GM12878 (cell line): ENCODE data around the gene PSMC6. TPM values are rescaled to one million over a fixed set of nuclear protein-coding genes. Genes with fewer than 3 reads are reported as not detected.
"Not testable (repeated sequence)": the region's sequence is repeated elsewhere in the genome, so short reads cannot be mapped to it uniquely, and the experiment has no call there.

Source experiments
- ATAC-seq: fragments of 200-7000 bp; cut with Tn5 transposase; 3 replicates; pipeline ENCODE4 v1.9.1; 2020; ENCODE audit warnings: mild to moderate bottlenecking, moderate library complexity
- BruUV-seq: library from RNA; stranded (reverse); fragments of 400-500 nt; replicated peaks from 2 replicates; lab custom pipeline; 2021; lab: Mats Ljungman, UMichigan
- CTCF ChIA-PET: fragments of 300-600 bp; sonication (Branson Sonifier 250); formaldehyde crosslinking; extraction: SDS; loops from one replicate; lab custom pipeline; 2021; ENCODE audit warnings: inconsistent platforms; lab: Yijun Ruan, JAX
- POLR2A ChIA-PET: fragments of 350-600 bp; formaldehyde crosslinking; extraction: SDS; loops from one replicate; lab custom pipeline; 2021; ENCODE audit warnings: inconsistent platforms; lab: Charles Lee
- RAD21 ChIA-PET: fragments of 300-600 bp; sonication (Branson Sonifier 250); formaldehyde crosslinking; loops from one replicate; lab custom pipeline; 2023; ENCODE audit warnings: antibody characterized with exemption; ENCODE audit not compliant: unreplicated experiment; lab: Charles Lee
- SMC1A ChIA-PET: fragments of 300-600 bp; sonication (Branson Sonifier 250); formaldehyde crosslinking; loops from one replicate; lab custom pipeline; 2023; ENCODE audit not compliant: unreplicated experiment, uncharacterized antibody; lab: Charles Lee
- DNase-seq: peaks from one replicate; pipeline ENCODE4 v3.0.0-alpha.2; 2011; ENCODE audit warnings: low read depth, low spot score
- FAIRE-seq: peaks from 3 replicates; lab custom pipeline; 2011; peaks lifted over from hg19 to GRCh38; lab: Jason Lieb, UNC
- H2AFZ ChIP-seq: 2 replicates; pipeline ENCODE4 v1.6.0; 2011; ENCODE audit warnings: low read depth, low read length, control low read depth; ENCODE audit not compliant: control insufficient read depth
- H3K27ac ChIP-seq: 2 replicates; pipeline ENCODE4 v1.5.1; 2011; ENCODE audit warnings: control low read depth; ENCODE audit not compliant: control insufficient read depth, insufficient read depth
- H3K27me3 ChIP-seq, 2 experiments: replicated peaks in 1 of 2; 2 replicates each; pipeline versions ENCODE4 v1.6.0 to v1.6.1; 2011; ENCODE audit warnings: low read length in 1 of 2; ENCODE audit not compliant: control insufficient read depth in 2 of 2, insufficient read depth in 2 of 2
- H3K36me3 ChIP-seq, 2 experiments: 2 replicates each; pipeline ENCODE4 v1.5.1; 2011; ENCODE audit warnings: low read length in 1 of 2; ENCODE audit not compliant: control insufficient read depth in 2 of 2, insufficient read depth in 2 of 2
- H3K4me1 ChIP-seq: 2 replicates; pipeline ENCODE4 v1.6.1; 2011; ENCODE audit warnings: mild to moderate bottlenecking, low read length, moderate library complexity, mixed read lengths; ENCODE audit not compliant: control insufficient read depth, insufficient read depth
- H3K4me2 ChIP-seq: 2 replicates; pipeline ENCODE4 v1.6.0; 2011; ENCODE audit warnings: control low read depth; ENCODE audit not compliant: control insufficient read depth, insufficient read depth
- H3K4me3 ChIP-seq: fragments of 200-600 bp; sonication (generic); 2 replicates; pipeline ENCODE4 v1.5.1; 2016
- H3K79me2 ChIP-seq: 2 replicates; pipeline ENCODE4 v1.6.0; 2011; ENCODE audit warnings: low read length; ENCODE audit not compliant: control insufficient read depth, insufficient read depth
- H3K9ac ChIP-seq: 2 replicates; pipeline ENCODE4 v1.8.0; 2011; ENCODE audit warnings: low read length, control low read depth, mixed read lengths; ENCODE audit not compliant: control insufficient read depth, insufficient read depth
- H3K9me3 ChIP-seq: replicated peaks from 3 replicates; pipeline ENCODE4 v1.5.1; 2011; ENCODE audit warnings: mild to moderate bottlenecking, low read length; ENCODE audit not compliant: control insufficient read depth, insufficient read depth
- H4K20me1 ChIP-seq: 2 replicates; pipeline ENCODE4 v1.6.0; 2011; ENCODE audit not compliant: control insufficient read depth, insufficient read depth
- EED ChIP-seq: sonication (generic); IDR thresholded peaks from 2 replicates; pipeline ENCODE4 v1.6.1; 2016; ENCODE audit warnings: antibody characterized with exemption, low read depth
- IRF4 ChIP-seq: IDR thresholded peaks from 2 replicates; pipeline ENCODE4 v1.6.1; 2011; ENCODE audit warnings: low read depth, low read length
- MEF2A ChIP-seq: IDR thresholded peaks from 2 replicates; pipeline ENCODE4 v1.6.1; 2011; ENCODE audit warnings: low read depth, mild to moderate bottlenecking, low read length, moderate library complexity; ENCODE audit not compliant: insufficient read depth
- NBN ChIP-seq: fragments of 450-650 bp; IDR thresholded peaks from 2 replicates; pipeline ENCODE4 v1.6.1; 2016
- NR2C2 ChIP-seq: IDR thresholded peaks from 2 replicates; pipeline ENCODE4 v1.6.1; 2011; ENCODE audit warnings: borderline replicate concordance, low read depth; ENCODE audit not compliant: control insufficient read depth, insufficient read length
- STAT1 ChIP-seq: fragments of 450-650 bp; conservative IDR thresholded peaks from 2 replicates; pipeline ENCODE4 v1.6.1; 2014; ENCODE audit warnings: antibody characterized with exemption, mild to moderate bottlenecking
- WRNIP1 ChIP-seq: IDR thresholded peaks from 2 replicates; pipeline ENCODE4 v1.6.1; 2011; ENCODE audit warnings: low read depth, low read length, improper control_type of control experiment, borderline replicate concordance
- ZNF207 ChIP-seq: fragments of 450-650 bp; IDR thresholded peaks from 2 replicates; pipeline ENCODE4 v1.6.1; 2014; ENCODE audit warnings: antibody characterized with exemption, mild to moderate bottlenecking, borderline replicate concordance
- WGBS: methylation state at CpG from one replicate; pipeline ENCODE4 v1.1.6; 2016; ENCODE audit warnings: low lambda C conversion rate; ENCODE audit not compliant: insufficient replicate concordance, insufficient coverage; ENCODE audit errors: missing lambda C conversion rate; 5-methylcytosine and 5-hydroxymethylcytosine counted together
- in situ Hi-C: fragments of 300-500 bp; cut with MboI; formaldehyde crosslinking; loops from 9 replicates; pipeline ENCODE4 v1.14.3; 2018; ENCODE audit warnings: mixed read lengths
- intact Hi-C: fragments of 100-400 bp; cut with micrococcal nuclease; formaldehyde crosslinking; loops from one replicate; pipeline ENCODE4 v1.14.2; 2022; ENCODE audit not compliant: unreplicated experiment
- polyA plus RNA-seq, 11 experiments: library from polyadenylated mRNA; depleted of rRNA in 4 of 11; unstranded in 6 of 11; stranded (reverse) in 5 of 11; fragments of >200 nt; fragmentation: Nextera tagmentation in 4 of 11; fragmentation: Illumina TruSeq in 1 of 11; extraction: Ambion mirVana in 4 of 11; extraction: Trizol in 1 of 11; gene quantifications; 1 replicate in 1 of 11; 2 replicates in 10 of 11; pipeline versions ENCODE4 v1.2.1 to v1.2.3, GENCODE V29; 2011 to 2016; ENCODE audit warnings: inconsistent platforms in 2 of 11, missing spikeins in 2 of 11, low read depth in 1 of 11
- total RNA-seq, 4 experiments: library from RNA; depleted of rRNA in 3 of 4; stranded (reverse); fragments of >200 nt in 3 of 4; fragmentation: Illumina TruSeq in 1 of 4; extraction: Trizol in 1 of 4; gene quantifications; 2 replicates each; pipeline versions ENCODE4 v1.2.1 to v1.2.3, GENCODE V29; 2013 to 2021
- TF ChIP-seq, protein P1 (sequence below): IDR thresholded peaks from 2 replicates; pipeline ENCODE4 v1.6.1; 2012; ENCODE audit warnings: low read depth, low read length, improper control_type of control experiment

The PSMC6 gene
- total and polyA plus RNA-seq, 10 of the 15 experiments (the other 5 are each of a cell fraction or from before 2014, with no cell fraction given) = 71.4 to 192 (median 153) TPM

DNA sequence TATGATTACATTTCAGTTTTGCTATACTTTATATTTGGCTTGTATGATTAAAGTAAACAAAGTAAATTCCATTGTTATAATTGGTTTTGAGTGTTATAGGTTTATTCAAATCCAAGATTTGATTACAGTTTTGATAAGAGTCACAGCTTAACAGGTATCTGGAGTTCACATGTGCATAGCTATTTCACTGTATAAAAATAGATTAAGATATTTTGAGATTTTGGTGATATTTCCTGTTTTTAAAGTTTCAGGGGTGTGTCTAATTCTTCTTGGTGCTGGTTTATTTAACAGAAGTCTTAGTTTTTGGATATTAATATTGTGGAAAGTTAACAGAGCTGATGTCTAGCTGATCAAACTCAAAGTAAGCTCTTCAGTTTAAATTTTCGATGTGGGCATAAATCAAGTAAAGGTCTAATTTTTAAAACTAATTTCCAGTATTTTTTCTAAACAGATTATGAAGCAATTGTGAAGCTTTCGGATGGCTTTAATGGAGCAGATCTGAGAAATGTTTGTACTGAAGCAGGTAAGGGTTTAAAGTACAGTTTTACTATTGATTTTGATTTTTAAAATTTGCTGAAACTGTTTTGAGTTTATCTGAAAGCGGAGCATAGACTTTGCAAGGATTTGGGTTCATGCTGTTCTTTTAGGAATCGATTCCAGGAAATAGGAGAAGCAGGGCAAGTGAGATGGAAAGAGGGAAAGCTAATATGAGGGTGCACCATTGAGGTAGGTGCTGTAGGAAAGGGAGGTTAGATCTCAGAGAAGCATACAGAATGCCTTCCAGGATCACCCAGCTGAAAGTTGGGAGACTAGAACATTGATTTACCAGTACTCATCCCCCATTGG, 16.7 kb downstream of the PSMC6 start:
- Histone ChIP-seq H3K4me3 (no peak overlapping the region), H4K20me1 (no peaks in the 10 kb centered on the region), H3K9ac (no peak overlapping the region), H3K4me2 (peak overlapping the region; percentile 49), H2AFZ (no peak overlapping the region), H3K27ac (no peak overlapping the region), H3K4me1 (peaks cover 14% of the 10 kb centered on the region), H3K36me3 (peaks cover 11 to 14% of the 10 kb centered on the region in 2 experiments), H3K27me3 (no peaks in the 10 kb centered on the region), H3K9me3 (no peaks in the 10 kb centered on the region), H3K79me2 (no peaks in the 10 kb centered on the region)
- 0 out of 2 replicates have a peak, but pooled peaks have one; percentile 14 for TF ChIP-seq MEF2A
- TF ChIP-seq NR2C2 = no peak
- TF ChIP-seq, protein P1, sequence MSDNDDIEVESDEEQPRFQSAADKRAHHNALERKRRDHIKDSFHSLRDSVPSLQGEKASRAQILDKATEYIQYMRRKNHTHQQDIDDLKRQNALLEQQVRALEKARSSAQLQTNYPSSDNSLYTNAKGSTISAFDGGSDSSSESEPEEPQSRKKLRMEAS = no peak
- no peak for TF ChIP-seq ZNF207
- SMC1A ChIA-PET = interaction anchor here (0.6 to 3.3 kb wide), 9 partner anchors 9 to 170 kb away, joined by 3 to 13 read pairs (median 4); no protein-coding TSS in a partner anchor
- POLR2A ChIA-PET = interaction anchor here (0.5 to 1.5 kb wide), 6 partner anchors 11 to 1756 kb away, joined by 3 to 4 read pairs (median 4); no protein-coding TSS in a partner anchor
- FAIRE-seq = no peak
- no peak for DNase-seq
- RAD21 ChIA-PET = interaction anchor here (0.7 to 1.2 kb wide), 3 partner anchors 14 to 37 kb away, joined by 3 read pairs; partner anchors contain the start of gene PSMC6
- in situ Hi-C loops (no loop called here), intact Hi-C loops (no loop called here)
- 80% methylated on average over 4 of the region's 4 CpGs for WGBS
- ATAC-seq = no peak
- no TSS peak for BruUV-seq
- CTCF ChIA-PET = interaction anchor here (0.5 to 2.0 kb wide), 7 partner anchors 12 to 904 kb away, joined by 3 to 8 read pairs (median 3); no protein-coding TSS in a partner anchor

DNA sequence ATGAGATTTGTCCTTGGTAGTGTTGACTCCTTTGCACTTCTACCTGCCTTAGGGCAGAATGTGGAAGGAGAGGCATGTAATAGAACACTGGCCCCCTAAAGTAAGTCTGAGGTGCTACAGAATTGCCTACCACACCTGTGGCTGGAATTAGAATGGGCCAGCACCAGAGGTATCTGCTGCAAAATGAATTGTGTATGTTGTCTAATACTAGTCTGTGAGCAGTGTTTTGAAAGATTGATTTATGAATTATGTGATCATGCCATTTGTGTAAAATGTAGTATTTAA, 17.3 kb downstream of the PSMC6 start:
- Histone ChIP-seq H3K9ac (no peak overlapping the region), H3K4me2 (no peak overlapping the region), H3K4me1 (peaks cover 14% of the 10 kb centered on the region), H3K27me3 (no peaks in the 10 kb centered on the region), H3K9me3 (no peaks in the 10 kb centered on the region), H4K20me1 (no peaks in the 10 kb centered on the region), H3K36me3 (peaks cover 11 to 12% of the 10 kb centered on the region in 2 experiments), H3K27ac (no peak overlapping the region), H3K79me2 (no peaks in the 10 kb centered on the region), H3K4me3 (no peak overlapping the region), H2AFZ (no peak overlapping the region)
- SMC1A ChIA-PET = interaction anchor here (0.6 to 3.3 kb wide), 6 partner anchors 13 to 110 kb away, joined by 3 to 13 read pairs (median 4); no protein-coding TSS in a partner anchor
- FAIRE-seq (no peak), ATAC-seq (peak; percentile 51), DNase-seq (no peak)
- CTCF ChIA-PET = interaction anchor here (2.0 kb wide), 1 partner anchor 11 kb away, joined by 8 read pairs; no protein-coding TSS in a partner anchor
- RAD21 ChIA-PET = interaction anchor here (1.2 kb wide), 1 partner anchor 17 kb away, joined by 3 read pairs; the partner anchor contains the start of gene PSMC6
- in situ Hi-C loops (no loop called here), intact Hi-C loops (no loop called here)
- POLR2A ChIA-PET = interaction anchor here (0.5 to 1.5 kb wide), 2 partner anchors 13 to 1757 kb away, joined by 4 read pairs; no protein-coding TSS in a partner anchor
- no TSS peak for BruUV-seq
- TF ChIP-seq NBN = no peak
- no peak for TF ChIP-seq EED
- no peak for TF ChIP-seq WRNIP1
- no peak for TF ChIP-seq IRF4
- no peak for TF ChIP-seq STAT1

DNA sequence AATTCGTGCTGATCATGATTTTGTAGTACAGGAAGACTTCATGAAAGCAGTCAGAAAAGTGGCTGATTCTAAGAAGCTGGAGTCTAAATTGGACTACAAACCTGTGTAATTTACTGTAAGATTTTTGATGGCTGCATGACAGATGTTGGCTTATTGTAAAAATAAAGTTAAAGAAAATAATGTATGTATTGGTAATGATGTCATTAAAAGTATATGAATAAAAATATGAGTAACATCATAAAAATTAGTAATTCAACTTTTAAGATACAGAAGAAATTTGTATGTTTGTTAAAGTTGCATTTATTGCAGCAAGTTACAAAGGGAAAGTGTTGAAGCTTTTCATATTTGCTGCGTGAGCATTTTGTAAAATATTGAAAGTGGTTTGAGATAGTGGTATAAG, 20.5 kb downstream of the PSMC6 start:
- H3K36me3 ChIP-seq, FAIRE-seq, in situ Hi-C loops, H3K4me3 ChIP-seq, H3K4me2 ChIP-seq, H3K27me3 ChIP-seq, H3K9ac ChIP-seq, H3K9me3 ChIP-seq, H2AFZ ChIP-seq, BruUV-seq, ATAC-seq, intact Hi-C loops, H4K20me1 ChIP-seq, DNase-seq, H3K27ac ChIP-seq: not testable (repeated sequence)
- Histone ChIP-seq H3K79me2 (peaks cover 16% of the 10 kb centered on the region), H3K4me1 (peaks cover 14% of the 10 kb centered on the region)
- POLR2A ChIA-PET = interaction anchor here (0.6 to 0.9 kb wide), 5 partner anchors 19 to 81 kb away, joined by 3 to 6 read pairs (median 5); no protein-coding TSS in a partner anchor
- RAD21 ChIA-PET = interaction anchor here (1.6 kb wide), 1 partner anchor 15 kb away, joined by 4 read pairs; no protein-coding TSS in a partner anchor
- CTCF ChIA-PET = interaction anchor here (1.2 kb wide), 2 partner anchors 41 to 428 kb away, joined by 3 read pairs; no protein-coding TSS in a partner anchor
- SMC1A ChIA-PET = interaction anchor here (0.8 kb wide), 1 partner anchor 8 kb away, joined by 3 read pairs; no protein-coding TSS in a partner anchor
- WGBS = 100% methylated on average over 2 of the region's 2 CpGs
